DOHH2 (cell line): Measurements from ENCODE around the gene APBA2.

Experiments
- CTCF ChIP-seq: fragments of 200-600 bp; sonication (generic); IDR thresholded peaks from one replicate; pipeline ENCODE4 v1.5.1; 2014; ENCODE audit warnings: antibody characterized with exemption, mild to moderate bottlenecking, low read depth, low read length; ENCODE audit not compliant: poor library complexity, severe bottlenecking
- EZH2phosphoT487 ChIP-seq: fragments of 200-600 bp; sonication (generic); IDR thresholded peaks from 2 replicates; pipeline ENCODE4 v1.6.1; 2017; ENCODE audit warnings: borderline replicate concordance, mild to moderate bottlenecking, antibody characterized with exemption, low read length, moderate library complexity, mixed read lengths

- no peak for TF ChIP-seq CTCF
- TF ChIP-seq EZH2phosphoT487, result no peak
Observed at GRCh38 chr15:28937271-28937670, 51.5 kb downstream of the APBA2 start.
